GM18499 (cell line): Measurements from ENCODE around the gene SLC9A5.

ENCODE experiments used
- ATAC-seq: cut with Tn5 transposase; IDR thresholded peaks from one replicate; pipeline ENCODE4 v1.9.1; 2021; ENCODE audit warnings: moderate number of reproducible peaks; ENCODE audit not compliant: insufficient read depth, unreplicated experiment

SLC9A5 gene

DNA sequence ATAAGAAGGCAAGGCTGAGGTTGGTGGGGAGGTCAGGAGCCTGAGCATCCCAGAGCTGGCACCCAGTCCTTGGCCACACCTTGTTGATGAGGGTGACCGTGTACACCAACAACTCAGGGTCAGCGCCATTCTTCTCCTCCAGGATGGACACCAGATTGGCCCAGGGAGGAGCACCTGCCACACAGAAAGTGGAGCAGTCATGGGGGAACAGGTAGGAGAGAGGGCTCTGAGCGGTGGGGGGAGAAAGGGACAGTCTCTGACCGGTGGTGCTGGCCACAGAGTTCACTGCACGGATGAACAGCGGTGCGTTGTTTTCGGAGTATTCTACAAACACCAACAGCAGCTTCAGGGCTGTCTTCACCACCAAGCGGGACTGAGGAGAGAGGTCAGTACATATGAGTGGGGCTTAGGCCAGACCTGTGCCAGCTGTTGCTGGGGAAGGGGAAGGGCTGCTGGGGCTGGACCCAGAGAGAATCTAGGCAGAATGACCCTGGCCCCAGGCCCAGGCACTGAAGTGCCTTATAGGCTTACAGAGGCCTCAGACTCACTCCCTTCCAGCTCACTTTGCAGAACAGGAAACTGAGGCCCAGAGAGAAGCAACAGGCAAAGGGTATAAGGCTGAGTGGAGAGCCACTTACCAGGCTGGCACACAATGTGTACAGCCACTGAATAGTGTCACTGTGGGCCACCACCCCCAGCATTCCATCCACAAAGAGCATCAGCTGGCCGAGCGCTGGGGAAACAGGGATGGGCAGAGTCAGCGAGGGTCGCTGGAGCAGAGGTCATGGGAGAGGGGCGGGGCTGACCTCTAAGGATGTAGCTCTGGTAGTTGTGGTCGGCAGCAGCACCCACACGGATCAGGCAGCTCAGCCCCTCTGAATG, 11.1 kb upstream of the SLC9A5 start:
- ATAC-seq: no peak

- ATAC-seq: no peak
Measured at GRCh38 chr16:67238278-67238575, 10.6 kb upstream of the SLC9A5 start.

DNA sequence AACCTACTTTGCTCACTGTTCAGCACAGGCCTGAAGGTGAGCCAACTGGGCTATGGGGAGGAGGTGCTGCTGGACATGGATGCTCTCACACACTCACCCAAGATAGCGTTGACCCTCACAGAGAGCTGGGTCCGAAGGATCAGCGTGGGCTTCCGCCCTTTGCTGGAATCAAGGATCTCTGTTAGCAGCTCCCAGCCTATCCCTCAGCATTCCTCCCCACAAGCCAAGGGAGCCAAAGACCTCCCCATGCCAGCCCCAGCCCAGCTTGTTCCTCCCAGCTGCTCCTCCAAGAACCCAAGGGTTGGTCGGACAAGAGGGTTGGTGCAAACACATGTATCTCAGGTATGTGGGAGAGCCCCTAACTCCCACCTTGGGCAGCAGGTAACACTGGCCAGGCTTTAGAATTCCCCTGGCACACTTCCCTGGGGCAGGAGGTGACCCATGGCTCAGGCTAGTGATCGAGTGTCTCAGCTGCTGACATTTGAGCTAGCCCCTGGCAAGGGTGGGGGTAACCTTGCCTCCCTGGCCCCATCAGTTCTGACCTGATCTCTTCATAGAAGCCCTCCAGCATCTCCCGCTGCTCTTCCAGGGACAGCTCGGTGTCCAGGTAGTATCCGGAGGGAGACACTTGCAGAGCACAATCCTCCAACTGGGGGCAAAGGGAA, 9.8 kb upstream of the SLC9A5 start:
- ATAC-seq: no peak

GRCh38 chr16:67240506-67240905, 8.3 kb upstream of the SLC9A5 start:
- ATAC-seq: no peak

- no peak for ATAC-seq
Measured at GRCh38 chr16:67241008-67241900, 7.5 kb upstream of the SLC9A5 start.

GRCh38 chr16:67242138-67242730, 6.5 kb upstream of the SLC9A5 start:
- no peak for ATAC-seq

DNA sequence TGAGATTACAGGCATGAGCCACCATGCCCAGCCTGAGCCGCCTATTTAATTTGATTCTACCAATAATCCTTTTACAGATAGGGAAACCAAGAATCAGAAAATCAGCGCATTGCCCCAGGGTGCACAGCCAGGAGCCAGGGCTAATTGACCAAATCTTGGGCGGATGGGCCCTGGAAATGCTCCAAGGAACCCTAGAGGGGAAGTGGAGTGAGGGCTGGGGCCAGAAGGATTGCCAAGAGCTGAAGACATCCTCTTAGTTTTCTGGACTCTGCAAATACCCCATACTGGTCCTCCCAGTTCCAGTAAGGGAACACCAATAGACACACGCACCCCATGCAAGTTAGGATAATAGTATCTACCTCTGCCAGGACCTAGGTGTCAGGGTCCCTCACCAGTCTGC, 5.3 kb upstream of the SLC9A5 start:
- no peak for ATAC-seq

DNA sequence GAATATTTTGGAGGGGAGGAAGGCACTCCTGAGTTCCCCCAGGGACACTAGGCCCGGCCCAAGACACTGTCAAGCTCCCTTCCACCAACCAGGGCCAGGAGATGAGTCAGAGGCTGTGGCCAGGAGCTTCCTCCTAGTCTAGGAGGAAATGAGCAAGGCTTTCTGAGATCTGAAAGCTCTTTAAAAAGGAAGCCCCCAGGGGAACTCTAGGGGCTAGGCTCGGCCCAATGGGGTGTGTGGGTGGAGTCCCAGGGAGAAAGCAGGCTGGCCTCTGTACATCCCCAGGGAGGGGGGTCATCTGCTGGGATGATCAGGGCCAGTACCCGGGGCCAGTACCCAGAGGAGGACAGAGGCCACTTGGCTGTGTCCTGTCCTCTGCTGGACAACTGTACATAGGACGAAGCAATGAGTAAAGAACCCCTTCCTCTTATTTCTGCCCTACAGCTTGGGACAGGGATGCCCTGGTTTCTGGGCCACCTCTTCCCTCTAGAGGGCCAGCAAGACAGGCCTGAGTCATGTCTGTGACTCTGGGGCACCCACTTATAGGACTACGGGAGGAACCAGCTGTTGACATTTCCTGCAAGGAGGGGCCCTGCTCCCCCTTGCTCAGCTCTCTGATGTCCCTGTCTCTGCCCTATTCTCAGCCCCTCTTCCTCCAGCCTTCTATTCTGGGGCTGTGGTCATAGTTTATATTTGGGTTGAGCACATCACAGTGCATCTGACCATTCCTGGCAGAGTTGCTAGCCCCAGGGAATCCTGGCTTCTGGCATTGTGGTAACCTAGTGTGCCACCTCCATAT, 4.2 kb upstream of the SLC9A5 start:
- peak; percentile 38 for ATAC-seq

GRCh38 chr16:67245186-67245585, 3.6 kb upstream of the SLC9A5 start:
- ATAC-seq: no peak

- no peak for ATAC-seq
Measured at GRCh38 chr16:67245674-67246080, 3.1 kb upstream of the SLC9A5 start.

GRCh38 chr16:67246081-67246755, 2.6 kb upstream of the SLC9A5 start:
- ATAC-seq: no peak

GRCh38 chr16:67246756-67247191, 2.0 kb upstream of the SLC9A5 start:
- no peak for ATAC-seq

DNA sequence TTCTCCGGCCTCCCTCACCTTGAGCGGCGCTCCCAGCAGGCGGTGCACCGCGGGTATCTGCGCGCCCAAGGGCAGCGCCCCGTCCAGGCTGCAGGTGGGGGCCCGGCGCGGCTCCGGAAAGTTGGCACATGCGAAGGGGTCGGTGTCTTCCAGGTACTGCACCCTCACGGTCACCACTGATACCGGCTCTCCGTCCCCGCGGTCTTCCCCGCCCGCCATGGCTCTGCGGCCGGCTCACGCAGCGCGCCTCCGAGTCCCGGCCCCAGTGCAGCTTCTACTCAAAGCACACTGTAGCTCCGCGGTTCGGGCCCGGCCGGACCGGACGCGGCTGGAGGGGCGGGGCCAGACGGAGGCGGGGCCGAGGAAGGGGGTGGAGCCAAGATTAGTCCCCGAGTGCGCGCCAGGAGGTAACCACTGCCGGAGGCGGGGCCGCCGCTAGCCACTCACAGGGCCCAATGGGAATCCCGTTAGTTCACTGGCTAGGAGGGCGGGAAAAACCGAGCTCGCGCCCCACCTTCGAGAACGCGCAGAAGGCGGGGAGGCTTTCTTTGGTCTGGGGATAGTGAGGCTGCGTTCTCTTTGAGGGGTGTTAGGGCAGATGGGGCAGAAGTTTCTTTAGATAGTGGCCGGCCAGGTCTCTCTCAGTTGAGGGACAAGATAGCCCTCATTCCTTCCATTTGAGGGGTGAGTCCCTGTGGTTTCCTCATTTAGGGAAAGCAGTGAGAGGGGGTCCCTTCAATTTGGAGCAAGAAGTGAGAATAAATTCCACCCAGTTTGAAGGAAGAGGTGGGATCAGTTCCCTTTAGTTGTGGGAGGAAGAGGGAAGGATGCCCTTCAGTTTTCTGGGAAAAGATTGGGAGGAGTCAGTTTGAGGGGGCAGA, 1.3 kb upstream of the SLC9A5 start, which contains the start of gene FHOD1:
Gene FHOD1, minus strand, starts transcription at position 290 of the 881 bp plus-strand sequence. Its CDS starts 71 bp downstream, at position 219.
- peak; percentile 34 for ATAC-seq

DNA sequence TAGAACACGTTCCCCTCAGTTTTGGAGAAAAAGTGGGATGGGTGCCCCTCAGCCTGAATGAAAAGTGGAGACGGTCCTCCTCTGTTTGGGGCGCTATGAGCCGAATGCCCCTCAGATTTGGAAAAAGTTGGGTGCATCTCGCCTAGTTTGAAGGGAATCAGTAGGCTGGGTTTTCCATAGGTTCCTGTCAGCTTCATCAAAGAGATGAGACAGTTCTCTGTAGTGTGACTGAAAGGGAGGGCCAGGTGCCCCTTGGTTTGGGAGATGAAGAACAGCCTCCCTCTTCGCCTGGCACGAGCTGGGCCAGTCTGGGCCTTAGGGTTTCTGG, 742 bp upstream of the SLC9A5 start:
- ATAC-seq: no peak

DNA sequence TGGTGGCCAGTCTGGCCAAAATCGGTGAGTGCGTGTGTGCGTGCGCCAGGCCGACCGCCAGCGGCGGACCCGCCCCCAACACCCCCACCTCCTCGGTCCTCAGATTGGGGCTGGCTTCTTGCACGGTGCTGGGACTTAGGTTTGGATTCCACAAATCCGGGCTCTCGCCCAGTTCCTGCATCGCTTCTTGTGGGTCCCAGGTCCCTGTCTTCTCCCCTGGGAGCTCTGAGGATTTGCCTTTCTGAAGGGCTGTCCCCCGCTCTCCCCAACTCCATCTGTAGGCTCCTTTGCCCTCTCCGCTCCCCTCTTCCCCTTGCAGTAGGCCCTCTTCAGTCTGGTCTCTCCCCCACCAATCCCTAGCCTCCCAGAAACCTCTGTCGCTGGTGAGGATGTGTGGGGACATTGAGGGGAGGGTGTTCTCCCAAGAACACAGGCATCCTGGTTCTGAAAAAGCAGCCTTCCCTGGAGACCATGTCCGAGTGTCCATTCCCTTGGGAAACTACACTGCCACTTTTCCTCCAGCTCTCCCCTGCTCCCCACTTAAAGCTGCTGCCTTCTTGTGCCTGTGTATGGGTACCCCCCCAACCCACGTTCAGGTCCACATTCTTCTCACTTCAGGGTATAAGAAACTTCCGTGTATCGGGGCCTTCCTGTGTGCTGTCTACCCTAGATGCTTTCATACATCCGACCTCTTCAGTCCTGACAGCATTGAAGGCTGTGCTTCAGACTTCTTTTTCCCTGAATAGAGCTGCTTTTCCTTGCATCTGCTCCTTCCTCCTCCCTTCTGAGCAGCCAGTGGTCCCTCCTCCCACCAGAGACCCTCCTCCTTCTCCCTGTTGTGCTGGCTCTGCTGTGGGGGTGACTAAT, 632 bp downstream of the SLC9A5 start:
- no peak for ATAC-seq

GRCh38 chr16:67250045-67250327, 1.2 kb downstream of the SLC9A5 start:
- no peak for ATAC-seq
